Stimulated activated CD4-positive, alpha-beta T cell treated with anti-CD3 and anti-CD28 coated beads, Interleukin-15, amount 100 ng/mL, for 24 hours (primary cell): ENCODE data around the gene GAMT.

Experiments
- DNase-seq: peaks from one replicate; pipeline ENCODE4 v3.0.0-alpha.2; 2020

GAMT gene

DNA sequence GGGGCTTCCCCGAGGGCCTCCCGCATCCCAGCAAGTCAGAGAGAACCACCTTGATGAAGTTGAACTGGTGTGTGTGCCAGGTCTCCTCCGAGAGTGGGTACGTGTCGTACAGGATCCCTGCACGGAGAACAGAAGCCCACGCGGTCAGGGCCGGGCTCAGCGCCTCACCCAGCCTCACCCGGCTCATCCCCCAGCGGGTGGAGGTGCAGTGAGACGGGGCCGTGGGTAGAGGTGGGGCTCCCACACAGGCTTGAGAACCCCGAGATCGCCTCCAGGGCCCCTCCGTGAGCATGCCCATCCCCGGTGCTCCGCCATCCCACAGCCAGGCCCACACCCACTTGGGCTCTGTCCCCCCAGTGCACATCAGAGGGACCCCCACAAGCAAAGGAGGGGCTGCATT lies 2.3 kb downstream of the GAMT start:
- no peak for DNase-seq

GRCh38 chr19:1397838-1398237 lies 3.5 kb downstream of the GAMT start:
- no peak for DNase-seq

- no peak for DNase-seq
These were observed 4.3 kb downstream of the GAMT start for GRCh38 chr19:1396768-1397679.

GRCh38 chr19:1396019-1396767 lies 5.1 kb downstream of the GAMT start:
- DNase-seq = no peak

DNA sequence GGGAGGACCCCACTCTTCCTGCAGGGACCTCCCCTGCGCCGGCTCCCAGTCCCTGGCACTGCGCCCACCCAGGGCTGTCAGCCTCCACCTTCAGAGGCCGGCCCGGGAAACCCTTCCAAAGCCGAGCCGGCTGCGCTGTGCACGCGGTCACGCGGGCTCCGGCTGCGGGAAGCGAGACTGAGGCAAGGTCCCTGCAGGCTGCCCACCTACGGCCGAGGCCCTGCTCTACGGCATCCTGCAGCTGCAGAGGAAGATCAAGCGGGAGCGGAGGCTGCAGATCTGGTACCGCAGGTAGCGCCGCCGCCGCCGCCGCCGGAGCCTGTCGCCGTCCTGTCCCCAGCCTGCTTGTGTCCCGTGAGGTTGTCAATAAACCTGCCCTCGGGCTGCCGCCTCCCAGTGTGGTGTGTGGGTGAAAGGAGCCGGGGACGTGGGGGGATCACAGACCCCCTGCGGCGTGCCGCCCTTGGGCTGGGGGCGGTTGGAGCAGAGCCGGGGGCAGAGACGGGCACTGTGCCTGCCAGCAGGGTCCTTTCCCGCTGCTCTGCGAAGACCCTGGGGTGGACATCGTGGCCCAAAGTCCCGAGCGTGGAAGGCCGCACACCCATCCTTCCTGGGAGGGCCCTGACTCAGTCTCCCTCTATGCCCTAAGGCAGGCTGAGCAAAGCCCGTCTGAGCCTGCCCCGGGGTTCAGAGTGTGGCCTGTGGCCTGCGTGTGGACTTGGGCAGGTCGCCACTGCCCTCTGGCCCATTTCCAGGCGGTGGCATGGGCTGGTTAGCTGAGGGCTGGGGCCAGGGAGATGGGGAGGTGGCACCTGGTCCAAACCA lies 5.9 kb downstream of the GAMT start:
- no peak for DNase-seq

- no peak for DNase-seq
These were observed 6.8 kb downstream of the GAMT start for GRCh38 chr19:1394252-1395193.

GRCh38 chr19:1393841-1394240 lies 7.5 kb downstream of the GAMT start:
- no peak for DNase-seq

DNA sequence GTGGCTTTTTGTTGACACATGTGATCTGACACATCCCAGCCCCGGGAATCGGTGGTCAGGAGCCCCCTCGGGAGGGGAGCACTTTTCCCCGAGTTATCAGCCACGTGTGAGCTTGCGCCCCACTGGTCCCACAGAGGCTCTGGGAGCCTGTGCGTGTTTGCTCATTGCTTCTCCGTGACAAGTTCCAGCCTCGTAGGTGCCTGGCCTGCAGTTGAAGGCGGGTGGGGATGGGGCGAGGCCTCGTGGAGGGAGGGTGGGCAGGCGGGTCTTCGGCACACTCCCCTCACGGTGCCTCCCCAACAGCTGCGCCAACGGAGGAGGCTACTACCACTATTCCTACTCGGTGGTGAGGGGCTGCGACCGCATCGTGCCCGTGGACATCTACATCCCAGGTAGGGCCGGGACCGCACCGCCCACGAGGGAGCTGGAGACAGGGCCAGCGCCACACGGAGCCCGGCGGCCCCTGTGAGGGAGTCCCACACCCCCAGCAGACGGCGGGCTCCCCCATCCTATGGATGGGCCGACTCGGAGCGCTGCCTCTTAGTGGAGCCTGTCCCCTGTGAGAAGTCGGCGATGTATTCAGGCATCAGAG lies 8.3 kb downstream of the GAMT start:
- no peak for DNase-seq

DNA sequence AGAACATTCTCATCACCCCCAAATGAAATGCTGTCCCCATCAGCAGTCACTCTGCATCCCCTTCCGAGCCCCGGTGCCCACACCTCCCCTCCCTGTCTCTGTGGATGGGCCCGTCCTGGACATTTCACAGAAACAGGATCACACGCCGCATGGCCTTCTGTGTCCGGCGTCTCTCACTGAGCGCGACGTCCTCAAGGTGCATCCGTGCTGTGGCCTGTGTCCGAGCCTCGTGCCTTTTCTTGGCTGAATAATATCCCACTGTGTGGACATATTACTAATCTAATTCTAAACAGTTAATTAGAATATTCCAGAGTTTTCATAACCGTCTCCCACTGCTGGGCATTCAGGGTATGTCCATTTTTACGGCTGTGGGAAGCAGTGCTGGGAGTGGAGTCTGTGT lies 8.9 kb downstream of the GAMT start:
- DNase-seq = no peak

DNA sequence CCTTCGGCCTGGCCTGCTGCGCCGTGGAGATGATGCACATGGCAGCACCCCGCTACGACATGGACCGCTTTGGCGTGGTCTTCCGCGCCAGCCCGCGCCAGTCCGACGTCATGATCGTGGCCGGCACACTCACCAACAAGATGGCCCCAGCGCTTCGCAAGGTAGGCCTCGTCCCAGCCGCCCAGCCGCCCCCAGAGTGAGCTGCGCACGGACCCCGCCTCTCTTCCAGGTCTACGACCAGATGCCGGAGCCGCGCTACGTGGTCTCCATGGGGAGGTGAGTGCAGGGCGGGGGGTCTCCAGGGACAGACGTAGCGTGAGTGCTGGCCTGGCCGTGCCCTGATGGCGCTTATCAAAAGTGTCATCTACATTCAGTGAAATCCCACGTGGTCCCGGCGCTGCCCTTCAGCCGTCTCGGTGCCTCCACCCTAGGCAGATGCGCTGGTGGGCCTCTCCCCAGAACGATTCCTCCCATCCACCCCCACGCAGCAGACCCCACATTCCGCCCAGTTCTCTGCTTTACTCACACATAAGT lies 10.4 kb downstream of the GAMT start:
- no peak for DNase-seq

GRCh38 chr19:1389033-1389940 lies 12.1 kb downstream of the GAMT start:
- no peak for DNase-seq

GRCh38 chr19:1388637-1389026 lies 12.7 kb downstream of the GAMT start:
- DNase-seq = no peak

- no peak for DNase-seq
These were observed 13.4 kb downstream of the GAMT start for GRCh38 chr19:1387684-1388636.

- no peak for DNase-seq
These were observed 14.2 kb downstream of the GAMT start for GRCh38 chr19:1386945-1387683.

DNA sequence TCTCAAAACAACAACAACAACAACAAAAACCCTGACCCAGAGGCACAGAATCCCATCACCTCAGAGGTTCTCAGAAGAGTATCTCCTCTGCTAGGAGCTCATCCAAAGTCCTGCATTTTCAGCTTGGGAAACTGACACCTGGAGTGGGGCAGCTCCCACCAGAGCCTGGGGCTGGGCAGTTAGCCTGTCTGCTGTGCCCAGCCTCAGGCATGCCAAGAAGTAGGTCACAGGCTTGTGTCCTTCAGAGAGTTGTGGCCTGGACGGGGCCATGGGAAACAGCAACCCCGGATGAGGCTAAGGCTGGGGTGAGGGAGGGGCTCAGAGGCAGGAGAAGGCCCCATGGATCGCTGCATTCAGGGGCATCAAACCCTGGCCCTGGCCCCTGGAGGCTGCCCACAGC lies 15.5 kb downstream of the GAMT start:
- no peak for DNase-seq

DNA sequence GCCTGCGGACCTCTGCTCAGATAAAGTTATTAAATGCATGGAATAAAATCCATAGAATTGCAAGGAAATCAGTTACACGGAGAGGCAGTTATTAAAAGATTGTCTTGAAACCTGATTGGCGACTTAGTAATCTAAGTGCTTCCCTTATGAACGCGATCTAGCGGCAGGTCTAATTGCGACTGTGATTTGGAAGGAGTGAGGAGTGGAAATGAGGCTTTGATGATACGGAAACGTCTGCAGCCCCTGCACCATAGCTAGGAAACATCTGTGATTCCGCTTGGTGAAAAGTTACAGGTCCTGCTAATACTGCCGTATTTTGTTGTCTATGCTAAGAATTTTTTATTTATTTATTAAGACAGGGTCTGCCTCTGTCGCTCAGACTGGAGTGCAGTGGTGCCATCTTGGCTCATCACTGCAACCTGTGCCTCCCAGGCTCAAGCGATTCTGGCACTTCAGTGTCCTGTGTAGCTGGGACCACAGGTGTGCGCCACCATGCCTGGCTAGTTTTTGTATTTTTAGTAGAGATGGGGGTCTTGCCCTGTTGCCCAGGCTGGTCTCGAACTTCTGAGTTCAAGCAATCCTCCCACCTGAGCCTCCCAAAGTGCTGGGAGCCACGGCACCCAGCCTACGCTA lies 16.7 kb downstream of the GAMT start:
- no peak for DNase-seq

DNA sequence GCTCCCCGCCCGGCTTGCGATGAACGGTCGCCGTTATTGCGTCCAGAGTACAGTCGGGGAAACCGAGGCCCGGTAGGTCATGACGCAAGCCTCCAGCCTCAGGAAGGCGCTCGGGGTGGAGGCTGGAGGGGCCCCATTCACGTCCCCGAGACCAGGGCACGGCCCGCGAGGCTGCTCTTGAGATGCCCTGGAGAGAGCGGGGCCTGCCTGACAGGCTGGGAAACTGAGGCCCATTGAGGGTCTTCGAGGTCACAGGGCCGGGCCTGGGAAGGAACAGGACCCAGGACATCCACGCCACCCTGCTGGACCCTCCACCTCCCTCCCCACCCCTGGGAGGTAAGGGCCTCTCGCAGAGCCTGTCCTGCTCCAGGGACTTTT lies 17.3 kb downstream of the GAMT start:
- no peak for DNase-seq
